Effector CD8-positive, alpha-beta T cell (primary cell): ENCODE measurements around the gene PLK2.

Experiments
- DNase-seq: peaks from one replicate; lab custom pipeline; 2025; lab: John Stamatoyannopoulos, UW
- total RNA-seq, 4 experiments: gene quantifications; one replicate each; lab custom pipeline; 2026; lab: John Stamatoyannopoulos, UW

The PLK2 gene
- total RNA-seq = 1.4 to 8.9 (median 7.3) reads per million in 4 experiments

GRCh38 chr5:58460002-58460731, at the start of gene PLK2:
TSS of gene PLK2 (minus strand) at chr5:58460086. CDS start at chr5:58459959, 127 bp downstream.
- peak; percentile 90 for DNase-seq

- no peak for DNase-seq
Observed at GRCh38 chr5:58507715-58508114, 47.8 kb upstream of the PLK2 start.

GRCh38 chr5:58505971-58506640, 46.2 kb upstream of the PLK2 start:
- no peak for DNase-seq

GRCh38 chr5:58505502-58505901, 45.6 kb upstream of the PLK2 start:
- DNase-seq = no peak

DNA sequence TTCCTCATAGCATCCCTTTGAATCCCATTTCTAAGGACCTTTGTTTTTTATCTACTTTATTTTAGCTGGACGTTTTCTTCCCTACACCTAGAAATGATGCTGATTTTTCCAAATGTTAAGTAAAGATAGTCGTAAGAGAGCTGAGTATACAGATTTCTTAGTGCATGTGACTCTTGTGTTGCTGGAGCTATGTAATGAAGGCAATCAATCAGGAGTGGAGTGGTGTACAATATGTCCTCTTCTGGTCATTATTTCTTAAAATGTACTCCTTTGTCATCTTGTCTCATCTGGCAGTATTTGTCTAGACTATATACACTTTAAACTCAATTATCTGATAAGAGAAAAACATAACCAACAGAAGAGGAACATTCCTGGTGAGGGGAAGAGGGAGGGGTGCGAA, 44.9 kb upstream of the PLK2 start:
- DNase-seq = no peak

GRCh38 chr5:58503390-58504046, 43.6 kb upstream of the PLK2 start:
- DNase-seq = no peak

DNA sequence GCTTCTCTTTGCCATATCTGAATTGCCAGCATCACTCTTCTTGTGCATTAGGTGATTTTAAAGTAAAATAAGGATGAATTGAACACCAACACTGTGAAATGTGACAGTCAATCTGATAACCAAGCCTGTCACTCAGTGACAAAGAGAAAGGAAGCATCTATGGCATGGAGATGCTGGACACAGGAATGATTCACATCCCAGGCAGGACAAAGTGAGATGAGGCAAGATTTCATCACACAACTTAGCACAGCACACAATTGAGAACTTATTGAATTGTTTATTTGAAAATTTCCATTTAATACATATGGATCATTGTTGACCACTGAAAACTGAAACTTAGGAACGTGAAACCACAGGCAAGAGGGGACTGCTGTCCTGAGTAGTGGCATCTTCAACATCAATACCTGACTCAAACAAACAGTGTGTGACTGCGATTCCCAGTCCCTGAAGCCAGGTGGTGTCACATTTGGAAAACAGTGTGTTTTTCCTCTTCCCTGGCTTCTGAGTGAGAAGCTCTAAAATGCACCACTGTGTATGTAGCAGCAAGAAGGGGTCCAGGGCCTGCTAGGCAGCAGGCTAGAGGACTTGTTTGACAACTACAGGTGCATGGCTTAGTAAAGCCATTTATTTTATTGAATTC, 42.0 kb upstream of the PLK2 start:
- DNase-seq = no peak

DNA sequence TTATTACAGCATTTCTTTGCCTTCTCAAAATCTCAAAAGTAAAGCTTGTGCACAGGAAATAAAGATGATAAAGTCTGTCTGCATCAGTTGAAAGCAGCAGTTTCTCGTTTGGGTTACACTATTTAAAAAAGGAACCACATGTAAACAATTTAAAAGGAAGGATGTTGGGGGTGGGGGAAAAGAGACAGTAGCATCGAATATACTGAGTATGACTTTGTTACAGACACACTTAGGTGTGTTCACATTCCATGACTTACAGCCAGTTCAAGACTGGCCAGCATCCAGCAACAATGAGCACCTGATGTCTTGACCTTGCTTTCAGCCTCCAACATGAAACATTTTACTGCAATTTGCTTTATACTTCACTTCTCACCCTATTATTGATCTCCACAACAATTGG, 40.1 kb upstream of the PLK2 start:
- no peak for DNase-seq

DNA sequence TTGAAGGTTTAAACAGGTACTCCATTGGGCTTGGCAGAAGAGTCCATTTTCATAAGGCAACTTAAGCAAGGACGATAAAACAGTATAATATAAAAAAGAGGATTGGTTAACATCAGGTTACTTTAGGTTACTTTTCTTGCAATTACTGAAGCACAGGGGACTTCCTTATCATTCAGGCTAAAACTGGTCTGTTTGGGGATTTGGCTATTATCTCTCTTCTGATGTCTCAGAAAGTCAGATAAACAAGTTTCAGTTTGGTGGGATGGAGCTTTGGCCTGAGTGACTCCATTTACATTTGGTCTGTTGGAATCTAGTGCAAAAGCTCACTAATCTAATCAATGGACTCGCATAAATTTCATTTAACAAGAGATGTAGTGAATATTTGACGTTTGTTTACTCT, 39.3 kb upstream of the PLK2 start:
- no peak for DNase-seq

GRCh38 chr5:58498340-58498942, 38.6 kb upstream of the PLK2 start:
- DNase-seq = no peak

- DNase-seq = no peak
Observed at GRCh38 chr5:58497921-58498320, 38.0 kb upstream of the PLK2 start.

- DNase-seq = no peak
Observed at GRCh38 chr5:58497386-58497785, 37.5 kb upstream of the PLK2 start.

DNA sequence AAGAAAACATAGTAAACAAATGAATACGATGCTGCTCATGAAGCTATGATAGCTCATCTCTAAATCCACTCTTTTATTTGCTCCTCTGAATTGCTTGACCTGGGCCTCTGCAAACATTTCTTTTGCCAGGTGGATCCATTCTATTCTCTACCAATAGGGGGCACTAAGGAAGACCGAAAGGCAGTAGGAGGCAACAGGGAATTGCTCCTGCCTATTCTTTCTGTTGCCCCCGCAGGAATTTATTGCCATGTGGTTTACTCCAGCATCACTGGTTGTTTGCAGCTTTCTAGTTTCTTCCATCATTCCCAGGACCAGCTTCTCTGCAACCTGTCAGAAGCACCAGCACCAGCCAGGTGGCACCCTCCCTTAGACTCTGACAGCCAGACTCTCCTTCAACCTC, 36.6 kb upstream of the PLK2 start:
- DNase-seq = no peak

GRCh38 chr5:58493141-58493540, 33.3 kb upstream of the PLK2 start:
- no peak for DNase-seq

GRCh38 chr5:58491216-58491892, 31.5 kb upstream of the PLK2 start, which contains the start of gene GAPT:
TSS of gene GAPT (plus strand) at chr5:58491435. CDS start at chr5:58494537, 3,102 bp downstream.
- DNase-seq = no peak

- no peak for DNase-seq
Observed at GRCh38 chr5:58490402-58491050, 30.6 kb upstream of the PLK2 start.

- no peak for DNase-seq
Observed at GRCh38 chr5:58486290-58486689, 26.4 kb upstream of the PLK2 start.

- DNase-seq = no peak
Observed at GRCh38 chr5:58484505-58484904, 24.6 kb upstream of the PLK2 start.

DNA sequence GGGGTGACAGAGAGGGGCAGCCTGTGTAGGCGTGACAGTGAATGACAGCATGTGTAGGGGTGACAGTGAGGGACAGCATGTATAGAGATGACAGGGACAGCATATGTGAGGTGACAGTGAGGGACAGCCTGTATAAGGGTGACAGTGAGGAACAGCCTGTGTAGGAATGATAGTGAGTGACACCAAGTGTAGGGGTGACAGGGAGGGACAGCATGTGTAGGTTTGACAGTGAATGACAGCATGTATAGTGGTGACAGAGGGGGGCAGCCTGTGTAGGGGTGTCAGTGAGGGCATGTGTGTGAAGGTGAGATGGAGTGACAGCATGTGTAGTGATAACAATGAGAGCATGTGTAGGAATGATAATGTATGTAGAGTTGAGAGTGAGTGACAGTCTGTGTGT, 22.6 kb upstream of the PLK2 start:
- DNase-seq = no peak

- no peak for DNase-seq
Observed at GRCh38 chr5:58481828-58482227, 21.9 kb upstream of the PLK2 start.
